ENCODE data around the gene ATP6V1G2. TPM values are rescaled to one million over a fixed set of nuclear protein-coding genes. Genes with fewer than 3 reads are reported as not detected.

Gene ATP6V1G2
- total and polyA plus RNA-seq, 2 experiments from 2014 or later, result 1.8 to 2.8 TPM

- DNase-seq, result no peak
- Histone ChIP-seq H2AFZ (no peak overlapping the region), H3K79me2 (ENCODE audit: insufficient read depth) (peaks cover 38% of the 10 kb centered on the region), H3K9me3 (ENCODE audit: low read depth) (no peaks in the 10 kb centered on the region), H3K27me3 (replicated peaks; ENCODE audit: insufficient read depth) (no peaks in the 10 kb centered on the region), H3K9ac (no peak overlapping the region), H3K4me3 (no peak overlapping the region), H3K9me2 (ENCODE audit: insufficient read depth) (no peaks in the 10 kb centered on the region), H3K4me1 (ENCODE audit: insufficient read depth) (peaks cover 10% of the 10 kb centered on the region), H3K4me2 (ENCODE audit: unreplicated experiment) (no peak overlapping the region), H3K36me3 (ENCODE audit: low read depth) (peaks cover 63% of the 10 kb centered on the region), H3F3A (ENCODE audit: insufficient read depth) (peaks cover 76% of the 10 kb centered on the region), H3K27ac (no peak overlapping the region), H4K20me1 (ENCODE audit: insufficient read depth) (peaks cover 5% of the 10 kb centered on the region; the same call in 1 of the 2 replicates)
- TF ChIP-seq EZH2phosphoT487 (IDR thresholded peaks at IDR 0.05; ENCODE audit: insufficient read depth, low read depth), result no peak
- TF ChIP-seq EZH2 (IDR thresholded peaks at IDR 0.05; ENCODE audit: insufficient read depth, poor library complexity, severe bottlenecking), result no peak
- in situ Hi-C loops (cut with MboI), result no loop called here
- 95 to 100% methylated on average over 7 of the region's 7 CpGs for WGBS, 2 experiments (ENCODE audit: low coverage in 1 of 2, low lambda C conversion rate in 2 of 2, missing lambda C conversion rate in 2 of 2)
Measured at GRCh38 chr6:31531162-31531561, 15.2 kb downstream of the ATP6V1G2 start.

- peaks cover under 1% of the 10 kb centered on the region; the same call in 1 of the 2 replicates for H4K20me1 ChIP-seq (ENCODE audit: insufficient read depth)
- peaks cover 33% of the 10 kb centered on the region for H3K79me2 ChIP-seq (ENCODE audit: insufficient read depth)
- no peak overlapping the region for H3K4me3 ChIP-seq
- H3K27me3 ChIP-seq (replicated peaks; ENCODE audit: insufficient read depth), result no peaks in the 10 kb centered on the region
- no peak overlapping the region for H2AFZ ChIP-seq
- no peak overlapping the region for H3K4me2 ChIP-seq (ENCODE audit: unreplicated experiment)
- H3K9me2 ChIP-seq (ENCODE audit: insufficient read depth), result no peaks in the 10 kb centered on the region
- TF ChIP-seq EZH2phosphoT487 (IDR thresholded peaks at IDR 0.05; ENCODE audit: insufficient read depth, low read depth) (no peak), EZH2 (IDR thresholded peaks at IDR 0.05; ENCODE audit: insufficient read depth, poor library complexity, severe bottlenecking) (no peak)
- 66 to 71% methylated on average over 6 of the region's 6 CpGs for WGBS, 2 experiments (ENCODE audit: low coverage in 1 of 2, low lambda C conversion rate in 2 of 2, missing lambda C conversion rate in 2 of 2)
- no peak overlapping the region for H3K27ac ChIP-seq
- peaks cover 15% of the 10 kb centered on the region for H3K4me1 ChIP-seq (ENCODE audit: insufficient read depth)
- peaks cover 58% of the 10 kb centered on the region for H3K36me3 ChIP-seq (ENCODE audit: low read depth)
- no peaks in the 10 kb centered on the region for H3K9me3 ChIP-seq (ENCODE audit: low read depth)
- H3F3A ChIP-seq (ENCODE audit: insufficient read depth), result peaks cover 76% of the 10 kb centered on the region
- in situ Hi-C loops (cut with MboI), result no loop called here
- DNase-seq, result no peak
- no peak overlapping the region for H3K9ac ChIP-seq
Measured at GRCh38 chr6:31530659-31531058, 15.7 kb downstream of the ATP6V1G2 start.

GRCh38 chr6:31529329-31530150, 16.9 kb downstream of the ATP6V1G2 start:
- H3K4me1 ChIP-seq (ENCODE audit: insufficient read depth), result peaks cover 18% of the 10 kb centered on the region
- H2AFZ ChIP-seq, result no peak overlapping the region
- H3K4me2 ChIP-seq (ENCODE audit: unreplicated experiment), result no peak overlapping the region
- H3F3A ChIP-seq (ENCODE audit: insufficient read depth), result peaks cover 70% of the 10 kb centered on the region
- peaks cover 47% of the 10 kb centered on the region for H3K36me3 ChIP-seq (ENCODE audit: low read depth)
- H3K9ac ChIP-seq, result no peak overlapping the region
- no peaks in the 10 kb centered on the region for H3K9me2 ChIP-seq (ENCODE audit: insufficient read depth)
- H3K9me3 ChIP-seq (ENCODE audit: low read depth), result no peaks in the 10 kb centered on the region
- WGBS, 2 experiments (ENCODE audit: low coverage in 1 of 2, low lambda C conversion rate in 2 of 2, missing lambda C conversion rate in 2 of 2), result 47 to 50% methylated on average over 12 of the region's 12 CpGs
- peaks cover 22% of the 10 kb centered on the region for H3K79me2 ChIP-seq (ENCODE audit: insufficient read depth)
- no peak overlapping the region for H3K4me3 ChIP-seq
- in situ Hi-C loops (cut with MboI), result no loop called here
- H3K27me3 ChIP-seq (replicated peaks; ENCODE audit: insufficient read depth), result no peaks in the 10 kb centered on the region
- no peak for DNase-seq
- no peak for TF ChIP-seq EZH2phosphoT487 (IDR thresholded peaks at IDR 0.05; ENCODE audit: insufficient read depth, low read depth)
- TF ChIP-seq EZH2 (IDR thresholded peaks at IDR 0.05; ENCODE audit: insufficient read depth, poor library complexity, severe bottlenecking), result no peak
- H4K20me1 ChIP-seq (ENCODE audit: insufficient read depth), result no peaks in the 10 kb centered on the region; the same call in 1 of the 2 replicates
- 0 out of 2 replicates have a peak overlapping the region, but pooled peaks have one; percentile 11 for H3K27ac ChIP-seq

GRCh38 chr6:31528821-31529328, 17.5 kb downstream of the ATP6V1G2 start, which contains the start of gene MCCD1:
TSS of gene MCCD1 (plus strand) at chr6:31528962. CDS start at chr6:31529015, 53 bp downstream.
- H3F3A ChIP-seq (ENCODE audit: insufficient read depth), result peaks cover 63% of the 10 kb centered on the region
- H3K9ac ChIP-seq, result no peak within 1 kb of the TSS
- H3K27me3 ChIP-seq (replicated peaks; ENCODE audit: insufficient read depth), result no peaks in the 10 kb centered on the region
- in situ Hi-C loops (cut with MboI), result no loop called here
- H3K9me2 ChIP-seq (ENCODE audit: insufficient read depth), result no peaks in the 10 kb centered on the region
- no peak within 1 kb of the TSS for H3K4me3 ChIP-seq
- H3K4me2 ChIP-seq (ENCODE audit: unreplicated experiment), result no peak within 1 kb of the TSS
- peaks cover 41% of the 10 kb centered on the region for H3K36me3 ChIP-seq (ENCODE audit: low read depth)
- WGBS, 2 experiments (ENCODE audit: low coverage in 1 of 2, low lambda C conversion rate in 2 of 2, missing lambda C conversion rate in 2 of 2), result 61 to 80% methylated on average over 3 to 7 of the region's 7 CpGs
- no peak for DNase-seq
- peaks cover 15% of the 10 kb centered on the region for H3K79me2 ChIP-seq (ENCODE audit: insufficient read depth)
- no peak for TF ChIP-seq EZH2 (IDR thresholded peaks at IDR 0.05; ENCODE audit: insufficient read depth, poor library complexity, severe bottlenecking)
- no peak for TF ChIP-seq EZH2phosphoT487 (IDR thresholded peaks at IDR 0.05; ENCODE audit: insufficient read depth, low read depth)
- no peak within 1 kb of the TSS for H2AFZ ChIP-seq
- H4K20me1 ChIP-seq (ENCODE audit: insufficient read depth), result no peaks in the 10 kb centered on the region; the same call in 1 of the 2 replicates
- H3K27ac ChIP-seq, result 0 out of 2 replicates have a peak within 1 kb of the TSS, but pooled peaks have one; percentile 11
- no peaks in the 10 kb centered on the region for H3K9me3 ChIP-seq (ENCODE audit: low read depth)
- peaks cover 18% of the 10 kb centered on the region for H3K4me1 ChIP-seq (ENCODE audit: insufficient read depth)

Measured in GM23248 (cell line).